ENCODE measurements around the gene CARNS1. TPM values are rescaled to one million over a fixed set of nuclear protein-coding genes. Genes with fewer than 3 reads are reported as not detected.

CARNS1 gene
- polyA plus RNA-seq, 1 of the 3 experiments (the other 2 are of a cell fraction): 0.23 TPM

DNA sequence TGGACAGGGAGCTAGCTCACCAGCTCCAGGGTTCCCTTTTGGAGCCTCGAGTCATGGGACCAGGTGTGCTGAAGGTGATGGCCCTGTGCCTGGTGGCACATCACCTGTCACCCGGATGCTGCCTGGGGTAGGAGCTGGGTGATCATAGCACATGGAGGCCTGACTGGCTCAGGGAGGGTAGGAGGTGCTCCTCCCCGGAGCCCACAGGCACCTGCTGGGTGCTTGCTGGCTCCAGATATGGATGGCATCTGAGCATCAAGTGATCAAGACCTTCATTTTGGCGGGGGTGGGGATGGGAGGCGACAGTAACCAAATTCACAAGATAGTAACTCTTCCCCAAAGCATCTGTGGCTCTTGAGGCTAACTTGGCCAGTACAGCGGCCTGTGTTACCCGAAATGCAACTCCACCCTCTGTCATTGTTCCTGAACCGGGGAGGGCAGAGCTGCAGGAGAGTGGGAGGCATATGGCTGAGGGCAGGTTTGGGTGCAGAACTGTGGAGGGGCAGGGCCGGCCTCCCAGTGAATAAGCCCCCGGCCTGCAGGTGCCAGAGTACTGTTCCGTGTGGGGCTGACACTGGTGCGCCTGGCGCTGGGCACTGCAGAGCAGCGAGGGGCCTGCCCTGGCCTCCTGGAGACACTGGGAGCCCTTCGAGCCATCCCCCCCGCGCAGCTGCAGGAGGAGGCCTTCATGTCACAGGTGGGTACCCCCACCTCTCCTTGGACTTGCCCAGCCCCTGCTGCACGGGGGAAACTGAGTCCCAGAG, 6.9 kb upstream of the CARNS1 start:
- H3K4me2 ChIP-seq: no peak overlapping the region
- no peaks in the 10 kb centered on the region for H3K9me3 ChIP-seq
- H3K9ac ChIP-seq: no peak overlapping the region
- no peak for TF ChIP-seq CHD2 (IDR thresholded peaks at IDR 0.05; ENCODE audit: low read length, partially characterized antibody)
- no peak for TF ChIP-seq FOSL2 (IDR thresholded peaks at IDR 0.05; ENCODE audit: borderline replicate concordance, low read depth)
- no peaks in the 10 kb centered on the region for H3K9me2 ChIP-seq
- no peak overlapping the region for H3K4me3 ChIP-seq (ENCODE audit: low read depth in 2 of 2, low read length in 1 of 2)
- H3K36me3 ChIP-seq (replicated peaks in 1 of 2; ENCODE audit: control insufficient read depth in 1 of 2, insufficient read depth in 2 of 2, low read length in 1 of 2): no peaks in the 10 kb centered on the region
- no peaks in the 10 kb centered on the region for H3K79me2 ChIP-seq (ENCODE audit: insufficient read depth)
- WGBS (ENCODE audit: low lambda C conversion rate): 75% methylated on average over 10 of the region's 18 CpGs
- no peaks in the 10 kb centered on the region; a peak in 1 of 4 replicates for H3K4me1 ChIP-seq (ENCODE audit: control insufficient read depth in 1 of 2, insufficient read depth in 2 of 2, low read depth in 1 of 2, low read length in 1 of 2)
- CTCF ChIA-PET: interaction anchor here (0.7 to 1.6 kb wide), 2 partner anchors 26 to 57 kb away, joined by 3 to 4 read pairs; no protein-coding TSS in a partner anchor
- no peak overlapping the region for H3K27ac ChIP-seq (ENCODE audit: low read depth in 2 of 2, low read length in 1 of 2)
- POLR2A ChIA-PET: no interaction called here
- DNase-seq: no peak
- no peaks in the 10 kb centered on the region for H3F3A ChIP-seq (replicated peaks; ENCODE audit: insufficient read depth)
- no peak overlapping the region for H2AFZ ChIP-seq (ENCODE audit: low read depth)
- no peaks in the 10 kb centered on the region for H3K27me3 ChIP-seq (ENCODE audit: insufficient read depth)
- H4K20me1 ChIP-seq (ENCODE audit: insufficient read depth): no peaks in the 10 kb centered on the region

DNA sequence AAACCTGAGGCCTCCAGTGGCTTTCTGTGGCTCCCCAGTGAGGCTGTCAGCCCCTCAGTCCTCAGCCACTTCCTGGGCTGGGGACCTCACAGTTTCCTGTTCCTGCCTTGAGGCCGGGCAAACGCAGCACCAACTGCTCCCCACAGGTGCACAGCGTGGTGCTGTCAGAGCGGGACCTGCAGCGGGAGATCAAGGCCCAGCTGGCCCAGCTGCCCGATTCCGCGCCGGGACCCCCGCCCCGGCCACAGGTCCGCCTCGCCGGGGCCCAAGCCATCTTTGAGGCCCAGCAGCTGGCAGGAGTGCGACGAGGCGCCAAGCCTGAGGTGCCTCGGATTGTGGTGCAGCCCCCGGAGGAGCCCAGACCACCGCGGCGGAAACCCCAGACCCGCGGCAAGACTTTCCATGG, 6.2 kb upstream of the CARNS1 start:
- WGBS (ENCODE audit: low lambda C conversion rate): 94% methylated on average over 9 of the region's 24 CpGs
- Histone ChIP-seq H3K27ac (ENCODE audit: low read depth in 2 of 2, low read length in 1 of 2) (no peak overlapping the region), H3K9me2 (no peaks in the 10 kb centered on the region), H3K4me3 (ENCODE audit: low read depth in 2 of 2, low read length in 1 of 2) (no peak overlapping the region), H3K27me3 (ENCODE audit: insufficient read depth) (no peaks in the 10 kb centered on the region), H3K9me3 (no peaks in the 10 kb centered on the region), H3K9ac (no peak overlapping the region), H3K4me1 (ENCODE audit: control insufficient read depth in 1 of 2, insufficient read depth in 2 of 2, low read depth in 1 of 2, low read length in 1 of 2) (no peaks in the 10 kb centered on the region; a peak in 1 of 4 replicates), H3K4me2 (no peak overlapping the region), H4K20me1 (ENCODE audit: insufficient read depth) (no peaks in the 10 kb centered on the region), H3F3A (replicated peaks; ENCODE audit: insufficient read depth) (no peaks in the 10 kb centered on the region), H3K36me3 (replicated peaks in 1 of 2; ENCODE audit: control insufficient read depth in 1 of 2, insufficient read depth in 2 of 2, low read length in 1 of 2) (no peaks in the 10 kb centered on the region), H3K79me2 (ENCODE audit: insufficient read depth) (no peaks in the 10 kb centered on the region), H2AFZ (ENCODE audit: low read depth) (no peak overlapping the region)
- no peak for DNase-seq
- CTCF ChIA-PET: no interaction called here
- TF ChIP-seq ELF1 (IDR thresholded peaks at IDR 0.05) (no peak), RXRA (IDR thresholded peaks at IDR 0.05; ENCODE audit: borderline replicate concordance, low read depth) (no peak), GABPA (IDR thresholded peaks at IDR 0.05; ENCODE audit: low read depth) (no peak), EZH2phosphoT487 (IDR thresholded peaks at IDR 0.05; ENCODE audit: borderline replicate concordance, low read depth) (no peak)
- TF ChIP-seq, protein P1, sequence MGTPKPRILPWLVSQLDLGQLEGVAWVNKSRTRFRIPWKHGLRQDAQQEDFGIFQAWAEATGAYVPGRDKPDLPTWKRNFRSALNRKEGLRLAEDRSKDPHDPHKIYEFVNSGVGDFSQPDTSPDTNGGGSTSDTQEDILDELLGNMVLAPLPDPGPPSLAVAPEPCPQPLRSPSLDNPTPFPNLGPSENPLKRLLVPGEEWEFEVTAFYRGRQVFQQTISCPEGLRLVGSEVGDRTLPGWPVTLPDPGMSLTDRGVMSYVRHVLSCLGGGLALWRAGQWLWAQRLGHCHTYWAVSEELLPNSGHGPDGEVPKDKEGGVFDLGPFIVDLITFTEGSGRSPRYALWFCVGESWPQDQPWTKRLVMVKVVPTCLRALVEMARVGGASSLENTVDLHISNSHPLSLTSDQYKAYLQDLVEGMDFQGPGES (IDR thresholded peaks at IDR 0.05; ENCODE audit: low read depth, low read length): no peak
- POLR2A ChIA-PET: no interaction called here

DNA sequence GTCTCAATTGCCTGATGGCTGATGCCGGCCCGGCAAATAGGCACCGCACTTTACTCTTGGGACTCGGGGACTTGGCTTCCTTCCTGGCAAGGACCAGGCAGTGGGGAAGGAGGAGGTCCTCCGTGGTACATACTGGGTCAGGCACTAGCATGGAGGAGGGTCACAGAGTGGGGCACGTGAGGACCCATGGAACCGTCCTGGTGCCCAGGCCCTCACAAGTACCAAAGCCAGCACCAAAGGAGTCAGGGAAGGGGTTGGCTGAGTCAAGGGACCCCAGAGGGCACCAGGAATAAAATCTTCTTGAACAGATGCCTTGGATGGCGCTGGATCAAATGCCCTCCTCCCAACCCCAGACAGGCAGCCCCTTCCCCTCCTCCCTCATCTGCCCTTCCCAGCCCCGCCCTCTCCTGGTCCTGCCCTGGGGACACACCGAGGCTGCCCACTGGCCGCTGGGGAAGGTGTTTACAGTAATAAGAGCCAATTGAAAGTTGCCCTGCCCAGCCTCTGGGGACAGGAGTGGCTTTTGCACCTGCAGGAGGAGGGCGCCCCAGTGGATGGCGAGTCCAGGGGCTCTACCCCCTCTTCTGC, 5.6 kb upstream of the CARNS1 start:
- no peaks in the 10 kb centered on the region for H3K79me2 ChIP-seq (ENCODE audit: insufficient read depth)
- no peak for DNase-seq
- 55% methylated on average over 11 of the region's 13 CpGs for WGBS (ENCODE audit: low lambda C conversion rate)
- H4K20me1 ChIP-seq (ENCODE audit: insufficient read depth): no peaks in the 10 kb centered on the region
- no peak overlapping the region for H3K9ac ChIP-seq
- H3K27me3 ChIP-seq (ENCODE audit: insufficient read depth): no peaks in the 10 kb centered on the region
- H3K4me2 ChIP-seq: no peak overlapping the region
- H3K4me1 ChIP-seq (ENCODE audit: control insufficient read depth in 1 of 2, insufficient read depth in 2 of 2, low read depth in 1 of 2, low read length in 1 of 2): no peaks in the 10 kb centered on the region; a peak in 1 of 4 replicates
- H3K9me3 ChIP-seq: no peaks in the 10 kb centered on the region
- no peak overlapping the region for H3K4me3 ChIP-seq (ENCODE audit: low read depth in 2 of 2, low read length in 1 of 2)
- no peaks in the 10 kb centered on the region for H3K9me2 ChIP-seq
- ChIA-PET POLR2A (no interaction called here), CTCF (no interaction called here)
- H3K27ac ChIP-seq (ENCODE audit: low read depth in 2 of 2, low read length in 1 of 2): no peak overlapping the region
- no peak overlapping the region for H2AFZ ChIP-seq (ENCODE audit: low read depth)
- no peaks in the 10 kb centered on the region for H3K36me3 ChIP-seq (replicated peaks in 1 of 2; ENCODE audit: control insufficient read depth in 1 of 2, insufficient read depth in 2 of 2, low read length in 1 of 2)
- no peaks in the 10 kb centered on the region for H3F3A ChIP-seq (replicated peaks; ENCODE audit: insufficient read depth)
- TF ChIP-seq TAF1 (IDR thresholded peaks at IDR 0.05; ENCODE audit: borderline replicate concordance, low read depth, low read length) (no peak), MEF2A (IDR thresholded peaks at IDR 0.05; ENCODE audit: borderline replicate concordance, low read depth) (no peak), YY1 (IDR thresholded peaks at IDR 0.05; ENCODE audit: low read depth) (no peak), ELF1 (IDR thresholded peaks at IDR 0.05) (no peak), FOSL2 (IDR thresholded peaks at IDR 0.05; ENCODE audit: borderline replicate concordance, low read depth) (no peak)
- TF ChIP-seq, protein P1 (IDR thresholded peaks at IDR 0.05; ENCODE audit: low read depth, low read length): no peak
- TF ChIP-seq, protein P2, sequence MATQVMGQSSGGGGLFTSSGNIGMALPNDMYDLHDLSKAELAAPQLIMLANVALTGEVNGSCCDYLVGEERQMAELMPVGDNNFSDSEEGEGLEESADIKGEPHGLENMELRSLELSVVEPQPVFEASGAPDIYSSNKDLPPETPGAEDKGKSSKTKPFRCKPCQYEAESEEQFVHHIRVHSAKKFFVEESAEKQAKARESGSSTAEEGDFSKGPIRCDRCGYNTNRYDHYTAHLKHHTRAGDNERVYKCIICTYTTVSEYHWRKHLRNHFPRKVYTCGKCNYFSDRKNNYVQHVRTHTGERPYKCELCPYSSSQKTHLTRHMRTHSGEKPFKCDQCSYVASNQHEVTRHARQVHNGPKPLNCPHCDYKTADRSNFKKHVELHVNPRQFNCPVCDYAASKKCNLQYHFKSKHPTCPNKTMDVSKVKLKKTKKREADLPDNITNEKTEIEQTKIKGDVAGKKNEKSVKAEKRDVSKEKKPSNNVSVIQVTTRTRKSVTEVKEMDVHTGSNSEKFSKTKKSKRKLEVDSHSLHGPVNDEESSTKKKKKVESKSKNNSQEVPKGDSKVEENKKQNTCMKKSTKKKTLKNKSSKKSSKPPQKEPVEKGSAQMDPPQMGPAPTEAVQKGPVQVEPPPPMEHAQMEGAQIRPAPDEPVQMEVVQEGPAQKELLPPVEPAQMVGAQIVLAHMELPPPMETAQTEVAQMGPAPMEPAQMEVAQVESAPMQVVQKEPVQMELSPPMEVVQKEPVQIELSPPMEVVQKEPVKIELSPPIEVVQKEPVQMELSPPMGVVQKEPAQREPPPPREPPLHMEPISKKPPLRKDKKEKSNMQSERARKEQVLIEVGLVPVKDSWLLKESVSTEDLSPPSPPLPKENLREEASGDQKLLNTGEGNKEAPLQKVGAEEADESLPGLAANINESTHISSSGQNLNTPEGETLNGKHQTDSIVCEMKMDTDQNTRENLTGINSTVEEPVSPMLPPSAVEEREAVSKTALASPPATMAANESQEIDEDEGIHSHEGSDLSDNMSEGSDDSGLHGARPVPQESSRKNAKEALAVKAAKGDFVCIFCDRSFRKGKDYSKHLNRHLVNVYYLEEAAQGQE (IDR thresholded peaks at IDR 0.05; ENCODE audit: low read depth, low read length): no peak
- TF ChIP-seq, protein P3, sequence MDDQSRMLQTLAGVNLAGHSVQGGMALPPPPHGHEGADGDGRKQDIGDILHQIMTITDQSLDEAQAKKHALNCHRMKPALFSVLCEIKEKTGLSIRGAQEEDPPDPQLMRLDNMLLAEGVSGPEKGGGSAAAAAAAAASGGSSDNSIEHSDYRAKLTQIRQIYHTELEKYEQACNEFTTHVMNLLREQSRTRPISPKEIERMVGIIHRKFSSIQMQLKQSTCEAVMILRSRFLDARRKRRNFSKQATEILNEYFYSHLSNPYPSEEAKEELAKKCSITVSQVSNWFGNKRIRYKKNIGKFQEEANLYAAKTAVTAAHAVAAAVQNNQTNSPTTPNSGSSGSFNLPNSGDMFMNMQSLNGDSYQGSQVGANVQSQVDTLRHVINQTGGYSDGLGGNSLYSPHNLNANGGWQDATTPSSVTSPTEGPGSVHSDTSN (IDR thresholded peaks at IDR 0.05): no peak
